GM21737 (cell line): ENCODE data around the gene ELOVL2.
"Not testable (repeated sequence)": the region's sequence is repeated elsewhere in the genome, so short reads cannot be mapped to it uniquely, and the experiment has no call there.

Experiments
- ATAC-seq: cut with Tn5 transposase; IDR thresholded peaks from one replicate; pipeline ENCODE4 v1.9.1; 2021; ENCODE audit warnings: mild to moderate bottlenecking, moderate library complexity; ENCODE audit not compliant: unreplicated experiment

ELOVL2 gene

GRCh38 chr6:11043961-11044711 is at the start of gene ELOVL2:
Gene ELOVL2 (minus strand): TSS chr6:11044305. CDS start chr6:11044230, 75 bp downstream.
- no peak for ATAC-seq

GRCh38 chr6:11093376-11093625 is 49.2 kb upstream of the ELOVL2 start:
- ATAC-seq, result peak; percentile 15

- ATAC-seq, result peak; percentile 32
Observed at GRCh38 chr6:11092668-11093375, 48.7 kb upstream of the ELOVL2 start.

GRCh38 chr6:11091141-11091540 is 47.0 kb upstream of the ELOVL2 start:
- not testable (repeated sequence) for ATAC-seq

- ATAC-seq, result no peak
Observed at GRCh38 chr6:11089695-11090094, 45.6 kb upstream of the ELOVL2 start.

- ATAC-seq, result not testable (repeated sequence)
Observed at GRCh38 chr6:11087141-11087812, 43.2 kb upstream of the ELOVL2 start.

GRCh38 chr6:11085758-11086435 is 41.8 kb upstream of the ELOVL2 start:
- ATAC-seq, result no peak

GRCh38 chr6:11083956-11084355 is 39.9 kb upstream of the ELOVL2 start:
- ATAC-seq, result no peak

GRCh38 chr6:11083491-11083890 is 39.4 kb upstream of the ELOVL2 start:
- ATAC-seq, result no peak

- no peak for ATAC-seq
Observed at GRCh38 chr6:11080296-11080695, 36.2 kb upstream of the ELOVL2 start.

- ATAC-seq, result no peak
Observed at GRCh38 chr6:11078266-11078665, 34.2 kb upstream of the ELOVL2 start.

GRCh38 chr6:11076540-11076939 is 32.4 kb upstream of the ELOVL2 start:
- no peak for ATAC-seq

- ATAC-seq, result no peak
Observed at GRCh38 chr6:11072101-11072500, 28.0 kb upstream of the ELOVL2 start.

- ATAC-seq, result no peak
Observed at GRCh38 chr6:11069760-11070159, 25.7 kb upstream of the ELOVL2 start.

- ATAC-seq, result no peak
Observed at GRCh38 chr6:11067348-11067747, 23.2 kb upstream of the ELOVL2 start.

GRCh38 chr6:11066505-11067347 is 22.6 kb upstream of the ELOVL2 start:
- no peak for ATAC-seq

GRCh38 chr6:11065436-11066202 is 21.5 kb upstream of the ELOVL2 start:
- no peak for ATAC-seq

- ATAC-seq, result no peak
Observed at GRCh38 chr6:11064836-11065235, 20.7 kb upstream of the ELOVL2 start.

GRCh38 chr6:11062715-11063114 is 18.6 kb upstream of the ELOVL2 start:
- ATAC-seq, result no peak

- ATAC-seq, result no peak
Observed at GRCh38 chr6:11062083-11062482, 18.0 kb upstream of the ELOVL2 start.
